ENCODE results near the gene PROSER3. TPM values are rescaled to one million over a fixed set of nuclear protein-coding genes. Genes with fewer than 3 reads are reported as not detected.

Gene PROSER3
- polyA plus RNA-seq, 1 donor (not counting 4 experiments of a cell fraction or from before 2014, with no cell fraction given) = 5.5 TPM

- Histone ChIP-seq H3K4me1 (ENCODE audit: control insufficient read depth, extremely low read depth, insufficient read depth, low read length) (no peaks in the 10 kb centered on the region), H3K9me3 (ENCODE audit: control insufficient read depth, low read depth, low read length) (no peaks in the 10 kb centered on the region), H3K36me3 (ENCODE audit: control insufficient read depth in 2 of 2, extremely low read depth in 1 of 2, insufficient read depth in 2 of 2, low read length in 2 of 2) (no peaks in the 10 kb centered on the region), H3K79me2 (ENCODE audit: control insufficient read depth, insufficient read depth, low read length) (no peaks in the 10 kb centered on the region), H3K27me3 (ENCODE audit: control insufficient read depth, extremely low read depth, insufficient read depth, low read length) (no peaks in the 10 kb centered on the region), H3K4me3 (ENCODE audit: control insufficient read depth in 2 of 3, extremely low read depth in 1 of 3, insufficient read depth in 2 of 3, low read depth in 1 of 3, low read length in 3 of 3) (no peak overlapping the region), H3K9me1 (ENCODE audit: control insufficient read depth, extremely low read depth, insufficient read depth, low read length) (no peaks in the 10 kb centered on the region), H3K9ac (ENCODE audit: control insufficient read depth, extremely low read depth, insufficient read depth, low read length) (no peak overlapping the region), H2AFZ (ENCODE audit: control insufficient read depth, low read length) (no peak overlapping the region), H4K20me1 (ENCODE audit: control insufficient read depth, extremely low read depth, insufficient read depth, low read length) (no peaks in the 10 kb centered on the region), H3K27ac (ENCODE audit: control insufficient read depth, insufficient read depth, low read length) (no peak overlapping the region), H3K4me2 (ENCODE audit: control insufficient read depth, extremely low read depth, insufficient read depth, low read depth, low read length) (no peak overlapping the region)
- dilution Hi-C loops (cut with MboI; ENCODE audit: extremely low pct_ligation_motif_present, low sequenced_read_pairs) = no loop called here
- FAIRE-seq (no peak), DNase-seq (ENCODE audit: low read depth, low spot score) (no peak)
- no peak for TF ChIP-seq CTCF (optimal IDR thresholded peaks at IDR 0.05 in 1 of 3, IDR thresholded peaks at IDR 0.05 in 1 of 3, conservative IDR thresholded peaks at IDR 0.05 in 1 of 3; ENCODE audit: extremely low read depth in 1 of 3, insufficient read depth in 2 of 3, low read length in 3 of 3)
- TF ChIP-seq EZH2 (IDR thresholded peaks at IDR 0.05; ENCODE audit: low read length) = no peak
These were observed 48.6 kb downstream of the PROSER3 start for GRCh38 chr19:35806597-35806996.

DNA sequence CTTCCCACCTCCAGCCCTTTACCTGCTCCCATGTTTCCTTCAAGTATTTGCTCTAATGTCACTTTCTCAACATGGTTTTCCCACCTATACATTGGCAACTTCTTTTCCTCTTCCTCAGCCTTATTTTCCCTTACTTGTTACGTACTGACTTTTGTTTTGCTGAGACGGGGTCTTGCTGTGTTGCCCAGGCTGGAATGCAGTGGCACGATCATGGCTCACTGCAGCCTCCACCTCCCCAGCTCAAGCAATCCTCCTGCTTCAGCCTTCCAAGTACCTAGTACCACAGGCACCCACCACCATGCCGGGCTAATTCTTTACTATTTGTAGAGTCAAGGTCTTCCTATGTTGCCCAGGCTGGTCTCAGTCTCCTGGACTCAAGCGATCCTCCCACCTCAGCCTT is 49.7 kb downstream of the PROSER3 start:
- FAIRE-seq = no peak

More for the DNA sequence above, 49.7 kb downstream of the PROSER3 start:
- Histone ChIP-seq H3K27ac (ENCODE audit: control insufficient read depth, insufficient read depth, low read length) (no peak overlapping the region), H3K9me1 (ENCODE audit: control insufficient read depth, extremely low read depth, insufficient read depth, low read length) (no peaks in the 10 kb centered on the region), H3K4me1 (ENCODE audit: control insufficient read depth, extremely low read depth, insufficient read depth, low read length) (no peaks in the 10 kb centered on the region), H3K9me3 (ENCODE audit: control insufficient read depth, low read depth, low read length) (no peaks in the 10 kb centered on the region), H3K79me2 (ENCODE audit: control insufficient read depth, insufficient read depth, low read length) (no peaks in the 10 kb centered on the region), H3K27me3 (ENCODE audit: control insufficient read depth, extremely low read depth, insufficient read depth, low read length) (no peaks in the 10 kb centered on the region), H2AFZ (ENCODE audit: control insufficient read depth, low read length) (no peak overlapping the region), H3K9ac (ENCODE audit: control insufficient read depth, extremely low read depth, insufficient read depth, low read length) (no peak overlapping the region), H3K4me2 (ENCODE audit: control insufficient read depth, extremely low read depth, insufficient read depth, low read depth, low read length) (no peak overlapping the region), H3K36me3 (ENCODE audit: control insufficient read depth in 2 of 2, extremely low read depth in 1 of 2, insufficient read depth in 2 of 2, low read length in 2 of 2) (no peaks in the 10 kb centered on the region), H3K4me3 (ENCODE audit: control insufficient read depth in 2 of 3, extremely low read depth in 1 of 3, insufficient read depth in 2 of 3, low read depth in 1 of 3, low read length in 3 of 3) (no peak overlapping the region), H4K20me1 (ENCODE audit: control insufficient read depth, extremely low read depth, insufficient read depth, low read length) (no peaks in the 10 kb centered on the region)
- dilution Hi-C loops (cut with MboI; ENCODE audit: extremely low pct_ligation_motif_present, low sequenced_read_pairs) = no loop called here
- DNase-seq (ENCODE audit: low read depth, low spot score) = no peak
- no peak for TF ChIP-seq CTCF (optimal IDR thresholded peaks at IDR 0.05 in 1 of 3, IDR thresholded peaks at IDR 0.05 in 1 of 3, conservative IDR thresholded peaks at IDR 0.05 in 1 of 3; ENCODE audit: extremely low read depth in 1 of 3, insufficient read depth in 2 of 3, low read length in 3 of 3)
- TF ChIP-seq EZH2 (IDR thresholded peaks at IDR 0.05; ENCODE audit: low read length) = no peak

All from keratinocyte (primary cell).